Measurements from ENCODE around the gene ZNF146.

DNA sequence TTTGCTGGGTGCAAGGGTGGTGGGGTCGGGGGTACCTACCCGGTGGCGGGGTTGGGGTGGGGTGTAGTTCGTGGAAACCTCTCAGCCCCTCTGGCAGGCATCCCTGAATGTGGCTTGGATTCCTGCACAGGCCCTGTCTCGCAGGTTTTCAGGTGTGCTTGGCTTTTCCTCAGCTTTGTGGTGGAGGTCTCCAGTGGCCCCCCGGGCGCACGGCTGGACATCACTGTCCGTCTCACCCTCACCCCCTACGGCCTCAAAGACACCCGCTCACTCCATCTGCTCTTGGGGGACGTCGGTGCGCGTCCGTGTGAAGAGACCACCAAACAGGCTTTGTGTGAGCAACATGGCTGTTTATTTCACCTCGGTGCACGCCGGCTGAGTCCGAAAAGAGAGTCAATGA lies 44.3 kb downstream of the ZNF146 start:
- TF ChIP-seq, protein P1, sequence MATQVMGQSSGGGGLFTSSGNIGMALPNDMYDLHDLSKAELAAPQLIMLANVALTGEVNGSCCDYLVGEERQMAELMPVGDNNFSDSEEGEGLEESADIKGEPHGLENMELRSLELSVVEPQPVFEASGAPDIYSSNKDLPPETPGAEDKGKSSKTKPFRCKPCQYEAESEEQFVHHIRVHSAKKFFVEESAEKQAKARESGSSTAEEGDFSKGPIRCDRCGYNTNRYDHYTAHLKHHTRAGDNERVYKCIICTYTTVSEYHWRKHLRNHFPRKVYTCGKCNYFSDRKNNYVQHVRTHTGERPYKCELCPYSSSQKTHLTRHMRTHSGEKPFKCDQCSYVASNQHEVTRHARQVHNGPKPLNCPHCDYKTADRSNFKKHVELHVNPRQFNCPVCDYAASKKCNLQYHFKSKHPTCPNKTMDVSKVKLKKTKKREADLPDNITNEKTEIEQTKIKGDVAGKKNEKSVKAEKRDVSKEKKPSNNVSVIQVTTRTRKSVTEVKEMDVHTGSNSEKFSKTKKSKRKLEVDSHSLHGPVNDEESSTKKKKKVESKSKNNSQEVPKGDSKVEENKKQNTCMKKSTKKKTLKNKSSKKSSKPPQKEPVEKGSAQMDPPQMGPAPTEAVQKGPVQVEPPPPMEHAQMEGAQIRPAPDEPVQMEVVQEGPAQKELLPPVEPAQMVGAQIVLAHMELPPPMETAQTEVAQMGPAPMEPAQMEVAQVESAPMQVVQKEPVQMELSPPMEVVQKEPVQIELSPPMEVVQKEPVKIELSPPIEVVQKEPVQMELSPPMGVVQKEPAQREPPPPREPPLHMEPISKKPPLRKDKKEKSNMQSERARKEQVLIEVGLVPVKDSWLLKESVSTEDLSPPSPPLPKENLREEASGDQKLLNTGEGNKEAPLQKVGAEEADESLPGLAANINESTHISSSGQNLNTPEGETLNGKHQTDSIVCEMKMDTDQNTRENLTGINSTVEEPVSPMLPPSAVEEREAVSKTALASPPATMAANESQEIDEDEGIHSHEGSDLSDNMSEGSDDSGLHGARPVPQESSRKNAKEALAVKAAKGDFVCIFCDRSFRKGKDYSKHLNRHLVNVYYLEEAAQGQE (IDR thresholded peaks at IDR 0.05; ENCODE audit: insufficient read depth in 1 of 2, low read depth in 2 of 2, low read length in 2 of 2), result no peak
- TF ChIP-seq SIN3A (IDR thresholded peaks at IDR 0.05; ENCODE audit: borderline replicate concordance, insufficient read depth, low read length) (no peak), POLR2AphosphoS5 (IDR thresholded peaks at IDR 0.05; ENCODE audit: low read depth, low read length) (no peak), TAF1 (IDR thresholded peaks at IDR 0.05; ENCODE audit: borderline replicate concordance, insufficient read depth, low read length) (no peak), FOXP2 (optimal IDR thresholded peaks at IDR 0.05; ENCODE audit: borderline replicate concordance, extremely low read depth, extremely low read length, insufficient read depth) (no peak)
